ENCODE results near the gene SOD3.

Gene SOD3

DNA sequence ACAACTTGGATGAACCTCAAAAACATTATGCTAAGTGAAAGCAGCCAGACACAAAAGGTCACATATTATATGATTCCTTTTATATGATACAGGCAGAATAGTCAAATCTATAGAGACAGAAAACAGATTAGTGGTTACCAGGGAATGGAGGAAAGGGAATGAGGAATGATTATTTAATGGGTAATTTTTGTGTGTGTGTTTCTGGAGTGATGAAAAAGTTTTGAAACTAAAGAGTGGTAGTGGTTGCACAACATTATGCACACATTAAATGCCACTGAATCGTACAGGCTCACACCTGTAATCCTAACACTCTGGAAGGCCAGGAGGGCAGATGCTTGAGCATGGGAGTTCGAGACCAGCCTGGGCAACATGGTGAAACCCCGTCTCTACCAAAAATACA, 19.6 kb upstream of the SOD3 start:
- ATAC-seq: no peak

DNA sequence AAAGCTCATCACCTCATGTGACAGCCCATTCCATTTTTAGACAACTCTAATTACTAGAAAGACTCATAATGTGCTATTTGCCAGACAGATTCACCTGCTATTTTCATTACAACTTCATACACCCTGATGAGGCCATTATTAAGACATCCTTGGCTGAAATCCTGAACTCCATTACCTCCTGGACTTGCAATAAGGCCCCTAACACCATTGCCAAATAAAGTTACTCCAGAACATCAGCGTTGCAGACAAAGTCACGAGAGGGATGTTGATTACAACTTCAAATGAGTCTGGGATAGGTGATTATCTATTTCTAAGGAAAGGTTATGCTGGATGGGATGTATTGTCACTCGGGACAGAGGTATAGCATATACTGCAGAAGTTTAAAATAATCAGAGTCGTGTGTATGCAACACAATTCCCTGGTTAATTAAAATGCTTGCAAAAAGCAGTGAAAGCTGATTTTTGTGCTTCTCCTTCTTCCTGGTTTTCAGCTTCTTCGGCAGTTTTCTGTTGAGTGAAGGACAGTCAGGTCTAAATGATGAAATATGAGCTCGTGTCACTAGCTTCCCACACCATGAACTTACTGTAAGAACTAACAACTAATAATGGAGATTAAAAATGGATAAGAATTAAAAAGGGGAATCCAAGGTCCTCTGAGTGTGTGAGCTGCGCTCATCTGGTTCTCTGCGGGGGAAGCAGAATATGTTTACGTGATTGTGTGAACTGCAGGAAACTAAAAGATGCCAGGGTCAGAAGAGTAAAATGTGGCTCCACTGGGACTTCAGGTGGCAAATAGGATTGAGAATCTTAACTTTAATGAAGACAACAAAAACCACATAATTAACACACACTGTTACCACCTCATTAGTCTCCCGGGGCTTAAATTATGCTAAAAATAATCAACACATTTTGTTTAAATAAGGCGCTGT, 17.6 kb upstream of the SOD3 start:
- no peak for ATAC-seq

DNA sequence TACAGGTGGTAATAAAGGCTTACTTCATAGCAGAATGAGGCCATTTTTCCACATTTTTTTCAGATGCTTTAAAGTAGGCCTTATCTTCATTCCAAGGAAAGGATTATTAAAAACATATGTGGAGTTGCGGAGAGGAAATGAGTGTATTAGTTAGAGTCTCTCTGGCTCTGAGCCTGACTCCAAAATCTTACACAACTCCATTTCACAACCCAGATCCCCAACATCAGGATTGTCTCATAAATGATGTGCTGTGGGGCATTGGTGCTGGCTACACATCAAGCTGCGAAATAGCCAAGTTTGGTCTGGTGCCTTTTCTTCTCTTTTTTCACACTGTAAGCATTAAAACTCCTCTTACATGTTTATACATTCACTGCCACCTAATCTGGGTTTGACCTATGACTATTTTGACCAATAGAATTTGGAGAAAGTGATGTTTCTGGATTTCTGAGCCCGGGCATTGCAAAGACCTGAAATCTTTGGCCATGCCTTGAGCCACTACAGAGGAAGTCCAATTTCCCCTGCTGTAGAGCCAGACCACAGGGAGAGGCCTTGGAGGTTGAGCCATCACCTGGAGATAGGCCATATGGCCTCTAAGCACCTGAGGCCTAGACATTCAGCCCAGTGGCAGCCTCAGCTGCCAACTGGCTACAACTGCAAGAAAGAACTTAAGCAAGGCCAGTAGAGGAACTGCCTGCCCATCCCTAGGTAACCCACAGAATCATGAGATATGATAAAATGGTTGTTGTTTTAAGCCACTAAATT, 16.7 kb upstream of the SOD3 start:
- ATAC-seq: no peak

DNA sequence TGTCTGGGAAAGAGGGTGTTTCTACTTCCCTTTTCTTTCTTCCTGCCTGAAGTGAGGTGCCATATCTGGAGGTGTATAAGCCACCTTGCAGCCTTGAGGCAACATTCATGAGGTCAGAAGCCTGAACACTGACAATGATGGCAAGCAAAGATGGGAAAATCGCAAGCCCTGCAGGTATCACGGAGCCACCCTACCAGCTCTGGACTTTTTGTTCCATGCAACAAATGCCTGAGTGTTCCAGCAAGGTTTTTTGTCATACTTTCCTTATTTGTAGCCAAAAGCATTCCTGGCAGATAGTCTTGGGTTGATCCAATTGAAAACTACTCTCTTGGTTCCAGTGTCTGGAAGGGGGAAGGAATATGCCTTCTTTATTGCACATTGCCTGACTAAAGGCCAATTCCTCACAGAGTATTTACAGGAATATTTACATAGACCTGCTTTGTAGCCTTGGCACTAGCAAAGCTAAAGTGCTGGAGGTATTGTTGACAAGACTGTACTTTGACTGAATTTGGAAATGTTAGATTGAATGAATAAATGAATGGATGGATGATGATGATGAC, 14.4 kb upstream of the SOD3 start:
- ATAC-seq: no peak

- ATAC-seq: no peak
Measured at GRCh38 chr4:24781999-24782745, 13.2 kb upstream of the SOD3 start.

DNA sequence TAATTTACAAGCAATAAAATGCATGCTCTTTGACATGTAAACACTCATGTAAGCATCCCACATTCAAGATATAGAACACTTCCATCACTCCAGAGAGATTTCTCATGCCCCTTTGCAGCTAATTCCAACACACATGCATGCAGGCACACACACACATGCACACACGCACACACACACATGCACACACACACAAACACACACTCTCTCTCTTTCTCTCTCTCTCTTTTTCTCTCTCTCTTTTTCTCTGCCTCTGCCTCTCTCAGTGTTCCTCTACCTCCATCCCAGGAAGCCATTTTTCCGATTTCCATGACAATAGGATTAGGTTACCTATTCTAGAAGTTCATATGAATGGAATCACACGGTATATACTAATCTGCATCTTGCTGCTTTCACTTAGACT, 11.9 kb upstream of the SOD3 start:
- ATAC-seq: no peak

DNA sequence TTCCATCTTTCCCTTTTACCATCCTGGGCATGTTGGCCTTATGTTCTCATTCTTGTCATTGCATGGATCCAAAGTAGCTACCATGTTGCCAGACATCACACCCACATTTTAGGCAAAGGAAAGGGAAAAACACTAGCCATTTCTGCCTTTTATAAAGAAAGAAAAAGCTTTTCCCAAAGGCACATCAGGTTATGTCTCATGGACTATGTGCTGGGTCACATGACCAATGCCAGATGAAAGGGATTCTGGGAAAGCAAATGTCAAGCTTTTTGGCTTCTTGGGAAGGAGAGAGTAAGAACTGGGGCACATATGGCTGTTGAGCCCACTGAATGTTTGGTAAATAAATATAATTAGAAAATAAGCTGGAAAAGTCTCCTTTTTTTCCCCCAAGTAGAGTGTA, 4.3 kb upstream of the SOD3 start:
- no peak for ATAC-seq

GRCh38 chr4:24792552-24792951, 2.8 kb upstream of the SOD3 start:
- no peak for ATAC-seq

DNA sequence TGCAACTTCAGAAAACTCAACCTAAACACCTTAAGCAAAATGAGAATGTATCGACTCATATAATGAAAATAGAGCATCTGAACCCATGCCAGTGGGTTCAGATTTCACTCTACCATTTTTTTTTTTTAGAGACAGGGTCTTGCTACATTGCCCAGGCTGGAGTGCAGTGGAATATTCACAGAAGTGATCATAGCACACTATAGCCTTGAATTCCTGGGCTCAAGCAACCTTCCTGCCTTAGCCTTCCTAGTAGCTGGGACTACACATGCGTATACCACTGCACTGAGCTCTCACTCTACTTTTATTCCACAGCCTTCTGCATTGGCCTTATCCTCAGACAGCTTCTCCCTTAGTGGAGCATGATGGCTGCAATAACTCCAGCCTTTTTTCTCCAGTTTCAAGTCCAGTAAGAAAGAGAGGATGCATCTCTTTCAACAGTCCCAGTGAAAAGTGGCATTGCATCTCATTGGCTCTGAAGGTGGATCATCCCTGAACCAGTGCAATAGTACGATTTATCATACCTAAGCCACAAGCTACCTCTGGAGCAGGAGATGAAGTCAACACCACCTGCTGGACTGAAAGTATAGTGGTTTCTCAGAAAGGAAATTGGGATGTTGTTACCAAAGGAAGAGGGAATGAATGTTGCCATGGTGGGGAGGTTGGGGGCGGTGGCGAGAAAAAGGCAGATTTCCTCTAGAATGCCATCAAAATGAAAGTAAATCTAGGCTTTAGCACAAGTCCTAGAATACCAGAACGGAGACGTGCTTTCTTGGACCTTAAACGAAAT, 2.0 kb upstream of the SOD3 start:
- no peak for ATAC-seq

GRCh38 chr4:24794051-24794450, 1.3 kb upstream of the SOD3 start:
- ATAC-seq: no peak

- no peak for ATAC-seq
Measured at GRCh38 chr4:24794480-24794879, 893 bp upstream of the SOD3 start.

DNA sequence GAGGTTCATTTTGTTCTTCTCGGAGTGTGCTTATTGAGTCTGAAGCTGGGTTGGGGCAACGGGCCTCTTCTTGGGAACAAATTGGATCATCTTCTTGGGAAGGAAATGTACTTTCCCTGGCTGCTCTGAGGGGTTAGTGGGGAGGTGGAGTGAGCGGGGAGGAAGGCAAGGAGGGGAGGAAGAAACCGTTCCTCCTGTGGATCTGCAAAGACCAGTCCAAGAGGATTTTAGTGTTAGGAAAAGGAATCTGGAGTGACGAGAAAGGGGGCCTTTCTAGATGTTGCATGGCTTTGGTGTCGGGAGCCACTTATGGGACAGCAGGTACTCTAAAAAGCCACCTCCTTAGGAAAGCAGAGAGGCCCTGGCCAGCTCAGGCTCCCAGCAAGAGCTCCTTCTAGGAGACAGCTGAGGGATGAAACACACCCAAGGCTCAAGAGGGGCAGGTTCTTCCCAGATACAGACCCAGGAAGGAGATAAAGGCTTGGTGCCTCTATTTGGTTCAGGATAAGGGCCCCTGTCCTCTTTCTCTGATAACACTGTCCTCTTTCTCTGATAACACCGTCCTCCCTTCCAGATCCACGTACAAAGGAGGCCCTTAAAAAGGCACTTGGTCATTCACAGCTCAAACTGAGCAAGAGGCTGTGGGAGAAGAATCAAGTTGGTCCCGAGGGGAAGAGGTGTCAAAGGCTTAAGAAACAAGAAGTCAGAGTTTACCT, 451 bp downstream of the SOD3 start:
- no peak for ATAC-seq

DNA sequence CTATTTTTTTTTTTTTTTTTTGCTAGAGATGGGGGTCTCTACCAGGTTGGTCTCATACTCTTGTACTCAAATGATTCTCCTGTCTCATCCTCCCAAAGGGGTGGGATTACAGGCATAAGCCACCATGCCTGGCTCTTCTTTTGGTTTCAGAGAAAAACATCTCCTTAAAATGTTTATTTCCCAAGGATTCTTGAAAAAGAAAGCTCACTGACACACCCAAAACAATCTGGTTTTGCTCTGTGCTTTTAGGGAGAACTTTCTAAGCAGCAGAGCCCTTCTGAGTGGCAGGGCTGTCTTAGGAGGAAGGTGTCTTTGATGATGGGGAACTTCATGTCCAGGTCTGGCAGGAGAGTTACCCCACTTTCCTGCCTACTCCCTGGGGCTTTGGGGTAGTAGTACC, 1.2 kb downstream of the SOD3 start:
- ATAC-seq: no peak

DNA sequence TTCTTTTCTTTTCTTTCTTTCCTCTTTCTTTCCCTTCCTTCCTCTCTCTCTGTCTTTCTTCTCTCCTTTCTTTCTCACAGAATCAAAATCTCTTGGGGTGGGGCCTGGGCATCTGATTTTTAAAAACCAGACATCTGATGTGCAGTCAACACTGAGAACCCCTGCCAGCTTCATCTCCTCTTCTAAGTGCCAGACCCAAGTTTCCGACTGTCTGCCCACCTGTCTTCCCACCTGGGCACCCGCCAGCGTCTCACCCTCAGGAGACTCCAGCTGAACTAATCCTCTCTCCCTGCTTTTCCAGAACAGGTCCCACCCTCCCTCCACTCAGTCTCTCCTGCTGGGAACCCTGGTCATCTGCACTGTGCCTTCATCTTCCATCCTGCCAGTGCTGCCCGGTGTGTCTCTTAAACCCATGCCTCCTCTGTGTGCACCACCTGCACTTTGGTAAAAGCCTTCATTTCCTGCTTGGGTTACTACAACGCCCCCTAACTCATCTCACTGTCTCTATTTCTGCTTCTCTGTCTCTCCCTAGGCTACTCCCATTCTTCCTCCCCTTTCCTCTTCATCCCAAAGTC, 2.8 kb downstream of the SOD3 start:
- no peak for ATAC-seq

DNA sequence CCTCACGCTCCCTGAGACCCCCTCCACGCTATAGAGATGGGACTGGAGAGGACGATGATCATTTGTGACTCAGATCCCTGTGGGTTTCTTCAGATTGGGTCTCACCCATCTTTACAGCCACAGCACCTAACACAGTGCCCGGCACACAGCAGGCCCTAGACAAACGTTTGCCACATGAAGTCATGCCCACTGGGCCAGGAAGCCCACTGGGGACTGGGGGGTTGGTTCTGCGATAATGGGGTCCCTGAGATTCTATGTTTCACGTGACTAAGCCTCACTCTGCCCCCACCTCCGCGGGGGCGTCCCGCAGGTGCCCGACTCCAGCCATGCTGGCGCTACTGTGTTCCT, 3.8 kb downstream of the SOD3 start:
- no peak for ATAC-seq

DNA sequence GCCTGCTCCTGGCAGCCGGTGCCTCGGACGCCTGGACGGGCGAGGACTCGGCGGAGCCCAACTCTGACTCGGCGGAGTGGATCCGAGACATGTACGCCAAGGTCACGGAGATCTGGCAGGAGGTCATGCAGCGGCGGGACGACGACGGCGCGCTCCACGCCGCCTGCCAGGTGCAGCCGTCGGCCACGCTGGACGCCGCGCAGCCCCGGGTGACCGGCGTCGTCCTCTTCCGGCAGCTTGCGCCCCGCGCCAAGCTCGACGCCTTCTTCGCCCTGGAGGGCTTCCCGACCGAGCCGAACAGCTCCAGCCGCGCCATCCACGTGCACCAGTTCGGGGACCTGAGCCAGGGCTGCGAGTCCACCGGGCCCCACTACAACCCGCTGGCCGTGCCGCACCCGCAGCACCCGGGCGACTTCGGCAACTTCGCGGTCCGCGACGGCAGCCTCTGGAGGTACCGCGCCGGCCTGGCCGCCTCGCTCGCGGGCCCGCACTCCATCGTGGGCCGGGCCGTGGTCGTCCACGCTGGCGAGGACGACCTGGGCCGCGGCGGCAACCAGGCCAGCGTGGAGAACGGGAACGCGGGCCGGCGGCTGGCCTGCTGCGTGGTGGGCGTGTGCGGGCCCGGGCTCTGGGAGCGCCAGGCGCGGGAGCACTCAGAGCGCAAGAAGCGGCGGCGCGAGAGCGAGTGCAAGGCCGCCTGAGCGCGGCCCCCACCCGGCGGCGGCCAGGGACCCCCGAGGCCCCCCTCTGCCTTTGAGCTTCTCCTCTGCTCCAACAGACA, 4.4 kb downstream of the SOD3 start:
- ATAC-seq: no peak

GRCh38 chr4:24800325-24800895, 5.0 kb downstream of the SOD3 start:
- no peak for ATAC-seq

DNA sequence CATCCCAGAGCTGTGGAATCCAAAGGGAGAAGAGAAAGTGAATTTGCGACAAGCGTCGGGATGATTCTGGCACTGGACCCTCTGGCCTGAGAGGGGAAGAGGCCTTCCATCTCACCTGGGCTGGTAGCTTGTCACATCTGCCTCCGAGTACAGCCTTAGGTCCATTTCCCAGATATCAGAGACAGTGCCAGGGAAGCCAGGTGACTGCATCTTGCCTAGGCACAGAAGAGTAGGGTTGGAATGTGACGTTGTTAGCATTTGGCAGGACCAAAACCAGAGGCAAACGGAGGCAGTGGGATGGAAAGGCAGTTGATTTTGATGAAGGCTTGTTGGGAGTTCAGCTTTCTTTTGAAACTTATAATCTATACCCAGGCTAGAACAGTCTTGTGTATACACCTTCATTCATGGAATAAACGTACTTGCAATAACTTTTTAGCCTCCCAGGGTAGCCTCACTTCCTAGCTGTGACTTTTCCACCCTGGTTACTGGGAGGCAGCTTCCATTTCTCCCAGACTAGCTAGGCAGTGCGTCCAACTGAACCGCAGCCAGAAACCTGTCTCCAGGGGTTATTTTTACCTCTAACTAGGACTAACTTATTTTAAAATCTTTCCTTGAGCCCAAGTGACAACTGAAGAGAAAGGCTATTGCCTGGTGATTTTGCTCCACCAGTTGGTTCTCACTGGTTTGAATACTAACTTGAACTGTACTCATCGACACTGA, 5.9 kb downstream of the SOD3 start:
- no peak for ATAC-seq

DNA sequence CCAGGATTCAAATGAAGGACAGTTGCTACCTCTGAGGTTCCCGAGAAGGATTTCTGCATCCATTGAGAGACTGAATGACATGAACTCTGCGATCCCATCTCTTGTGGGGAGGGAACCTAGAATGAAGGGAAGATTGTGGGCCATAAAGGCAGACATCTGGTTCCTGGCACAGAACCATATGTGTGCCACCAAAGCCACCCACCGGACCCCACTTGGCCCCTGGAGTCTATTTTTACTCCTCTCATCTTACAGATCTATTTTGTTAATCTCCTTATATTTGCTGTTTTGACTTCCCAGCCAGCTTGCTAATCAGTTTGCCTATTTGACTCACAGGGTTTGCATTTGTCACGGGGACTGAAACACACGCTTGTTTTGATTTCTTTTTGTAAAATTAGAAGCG, 7.3 kb downstream of the SOD3 start:
- no peak for ATAC-seq

Data from activated CD4-positive, CD25-positive, alpha-beta regulatory T cell treated with anti-CD3 and anti-CD28 coated beads, Interleukin-2, amount 50 U/mL, for 24 hours (primary cell).